CD4-positive, alpha-beta T cell treated with Interleukin-17A for 1 hour (primary cell): ENCODE results near the gene TBRG1.

Experiments
- DNase-seq: peaks from one replicate; pipeline ENCODE4 v3.0.0-alpha.2; 2020

TBRG1 gene

GRCh38 chr11:124618863-124619262 lies 3.8 kb upstream of the TBRG1 start:
- no peak for DNase-seq

GRCh38 chr11:124623861-124624525 lies 1.3 kb downstream of the TBRG1 start:
- no peak for DNase-seq

DNA sequence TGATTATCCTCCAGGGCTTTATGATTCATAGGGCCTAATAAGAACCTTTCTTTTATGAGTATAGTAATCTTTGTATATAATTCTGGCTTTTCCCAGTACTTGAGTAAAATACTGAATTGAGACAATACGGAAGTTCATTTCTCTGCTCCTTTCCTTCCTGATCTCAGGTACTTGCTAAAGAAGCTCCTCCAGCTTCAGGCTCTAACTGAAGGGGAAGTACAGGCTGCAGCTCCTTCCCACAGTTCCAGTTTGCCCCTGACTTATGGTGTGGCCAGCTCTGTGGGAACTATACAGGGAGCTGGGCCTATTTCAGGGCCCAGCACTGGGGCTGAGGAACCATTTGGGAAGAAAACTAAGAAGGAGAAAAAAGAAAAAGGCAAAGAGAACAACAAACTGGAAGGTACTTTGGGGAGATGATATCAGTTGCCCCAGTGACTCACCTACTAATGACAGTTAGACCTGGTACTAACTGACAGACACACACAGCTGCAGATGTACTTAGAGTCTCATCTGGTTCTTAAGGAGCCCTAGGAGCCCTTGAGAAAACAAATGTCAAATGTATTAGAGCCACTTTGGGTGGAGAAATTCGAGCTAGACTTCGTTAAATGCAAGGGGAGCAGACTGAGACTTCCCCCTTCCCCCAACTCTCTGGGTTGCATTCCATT lies 3.0 kb downstream of the TBRG1 start:
- DNase-seq = no peak

DNA sequence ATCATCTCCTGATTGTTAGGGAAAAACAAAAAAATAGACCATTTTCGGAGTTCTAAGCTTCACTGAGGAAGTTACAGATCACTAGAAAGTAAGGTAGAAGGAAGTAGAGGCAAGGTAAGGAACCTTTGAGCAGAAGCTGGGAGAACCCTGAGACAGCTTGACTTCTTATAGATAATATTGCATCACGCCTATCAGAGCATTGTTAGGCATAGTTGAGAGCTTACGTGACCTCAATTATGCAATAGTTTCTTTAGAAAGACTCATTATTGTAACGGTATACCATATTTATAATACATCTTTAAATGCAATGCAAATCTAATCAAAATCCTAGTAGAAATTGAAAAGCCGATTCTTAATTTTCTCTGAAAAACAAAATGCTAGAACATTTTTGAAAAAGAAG lies 4.9 kb downstream of the TBRG1 start:
- no peak for DNase-seq

GRCh38 chr11:124629961-124630360 lies 7.3 kb downstream of the TBRG1 start:
- no peak for DNase-seq

DNA sequence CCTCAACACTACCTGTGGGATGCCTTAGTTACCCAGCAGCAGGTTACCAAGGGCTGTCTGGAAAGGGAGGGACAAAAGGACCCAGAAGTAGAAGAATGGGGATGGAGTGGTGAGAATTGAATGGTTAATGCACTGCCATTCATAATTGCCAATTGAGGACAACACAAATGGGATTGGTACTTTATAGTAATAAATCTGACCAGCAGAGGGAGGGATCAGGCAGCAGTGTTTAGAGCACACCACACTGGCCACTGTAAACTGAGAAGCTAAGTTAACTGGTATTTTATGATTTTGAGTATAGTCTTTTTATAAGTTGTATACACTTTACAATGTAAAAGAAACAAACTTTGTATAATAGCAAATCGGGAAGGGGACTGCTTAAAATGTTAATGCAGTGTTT lies 10.7 kb downstream of the TBRG1 start:
- DNase-seq = no peak

DNA sequence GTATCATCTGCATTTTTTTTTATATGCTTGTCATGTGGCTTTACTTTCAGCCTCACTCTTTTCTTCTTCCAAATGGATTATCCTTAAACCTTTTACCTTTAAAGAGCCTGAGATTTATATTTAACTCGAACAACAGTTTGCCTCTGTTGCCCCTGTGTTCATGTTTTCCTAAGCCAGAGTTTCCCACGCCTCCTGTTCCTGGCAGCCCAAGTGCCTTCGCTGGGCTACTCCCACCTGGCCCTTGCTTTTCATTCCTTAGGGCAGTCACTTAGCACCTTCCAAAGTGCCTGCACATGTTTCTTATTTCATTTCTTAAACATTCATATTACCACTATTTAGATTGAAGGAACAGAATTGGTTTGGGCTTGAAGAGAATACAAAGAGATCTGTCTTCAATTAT lies 13.3 kb downstream of the TBRG1 start:
- DNase-seq = no peak

DNA sequence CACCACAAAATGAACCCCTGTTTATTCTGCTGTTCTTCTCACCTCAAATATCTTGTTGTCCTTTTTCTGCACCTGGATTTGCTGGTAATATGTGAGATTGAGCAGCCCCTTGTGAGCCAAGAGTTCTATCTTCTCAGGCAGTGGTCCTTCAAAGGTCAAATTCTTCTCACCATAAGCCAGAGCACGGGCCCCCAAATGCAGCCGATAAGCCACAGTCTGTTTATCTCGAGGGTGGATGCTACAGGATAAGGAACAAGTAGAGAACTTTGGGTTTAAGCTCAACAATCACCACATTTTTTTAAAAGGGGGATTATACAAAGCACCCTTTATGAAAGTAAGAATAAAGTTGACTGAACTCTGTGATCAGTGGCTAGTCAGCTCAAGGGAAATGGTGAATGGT lies 15.8 kb downstream of the TBRG1 start:
- no peak for DNase-seq

DNA sequence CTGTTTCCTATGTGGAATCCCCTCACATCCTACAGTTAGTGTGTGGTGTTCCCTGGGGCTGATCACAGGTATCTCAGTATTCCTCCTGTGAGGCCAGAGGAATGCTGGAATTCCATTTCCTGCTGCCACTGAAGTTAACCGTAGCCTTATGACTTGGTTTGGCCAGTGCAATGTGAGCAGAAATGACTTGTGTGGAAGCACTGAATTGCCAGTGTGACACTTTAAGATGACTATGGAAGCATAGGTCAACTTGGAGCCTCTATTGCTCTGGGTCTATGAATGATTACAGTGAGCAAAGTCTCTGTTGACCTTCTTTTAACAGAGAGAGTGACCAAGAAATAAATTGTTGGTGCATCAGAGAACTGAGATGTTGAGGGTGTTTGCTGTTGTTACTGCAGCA lies 16.5 kb downstream of the TBRG1 start:
- no peak for DNase-seq

GRCh38 chr11:124640666-124641065 lies 18.0 kb downstream of the TBRG1 start:
- DNase-seq = no peak

DNA sequence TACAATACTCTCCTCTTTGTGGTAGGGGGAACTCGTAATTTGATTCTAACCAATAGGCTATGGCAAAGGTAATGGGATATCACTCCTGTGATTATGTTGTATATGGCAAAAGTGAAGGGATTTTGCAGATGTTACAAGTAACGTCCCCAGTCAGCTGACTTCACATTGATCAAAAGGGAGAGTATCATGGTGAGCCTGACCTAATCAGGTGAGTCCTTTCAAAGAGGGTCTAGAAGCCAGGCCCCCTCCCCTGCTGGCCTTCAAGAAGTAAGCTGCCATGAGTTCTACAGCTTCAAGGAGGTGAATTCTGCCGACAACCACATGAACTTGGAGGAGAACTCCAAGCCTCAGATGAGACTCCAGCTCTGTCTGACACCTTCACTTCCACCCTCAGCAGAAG lies 20.0 kb downstream of the TBRG1 start:
- DNase-seq = no peak

- DNase-seq = no peak
Observed at GRCh38 chr11:124643042-124643604, 20.5 kb downstream of the TBRG1 start.

- DNase-seq = no peak
Observed at GRCh38 chr11:124643605-124644425, 21.2 kb downstream of the TBRG1 start.

- peak; percentile 47 for DNase-seq
Observed at GRCh38 chr11:124644426-124645280, 22.0 kb downstream of the TBRG1 start.

- DNase-seq = no peak
Observed at GRCh38 chr11:124646148-124646547, 23.5 kb downstream of the TBRG1 start.

DNA sequence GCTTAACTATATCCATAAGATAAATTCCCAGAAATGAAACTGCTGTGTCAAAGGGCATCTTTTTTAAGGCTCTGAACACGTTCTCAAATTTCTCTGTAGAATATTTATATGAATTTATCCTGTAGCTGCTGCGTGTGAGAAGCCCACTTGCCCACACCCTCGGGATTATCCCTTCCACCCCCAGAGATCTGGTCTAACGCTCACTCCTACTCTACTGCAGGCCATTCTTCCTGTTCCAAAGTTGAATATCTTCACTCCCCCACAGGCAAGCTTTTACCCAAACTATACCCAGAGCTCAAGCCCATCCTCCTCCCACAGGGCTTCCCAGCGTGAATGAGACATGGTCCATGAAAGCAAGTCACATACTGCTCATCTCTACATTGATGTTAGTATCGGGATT lies 25.9 kb downstream of the TBRG1 start:
- DNase-seq = no peak

DNA sequence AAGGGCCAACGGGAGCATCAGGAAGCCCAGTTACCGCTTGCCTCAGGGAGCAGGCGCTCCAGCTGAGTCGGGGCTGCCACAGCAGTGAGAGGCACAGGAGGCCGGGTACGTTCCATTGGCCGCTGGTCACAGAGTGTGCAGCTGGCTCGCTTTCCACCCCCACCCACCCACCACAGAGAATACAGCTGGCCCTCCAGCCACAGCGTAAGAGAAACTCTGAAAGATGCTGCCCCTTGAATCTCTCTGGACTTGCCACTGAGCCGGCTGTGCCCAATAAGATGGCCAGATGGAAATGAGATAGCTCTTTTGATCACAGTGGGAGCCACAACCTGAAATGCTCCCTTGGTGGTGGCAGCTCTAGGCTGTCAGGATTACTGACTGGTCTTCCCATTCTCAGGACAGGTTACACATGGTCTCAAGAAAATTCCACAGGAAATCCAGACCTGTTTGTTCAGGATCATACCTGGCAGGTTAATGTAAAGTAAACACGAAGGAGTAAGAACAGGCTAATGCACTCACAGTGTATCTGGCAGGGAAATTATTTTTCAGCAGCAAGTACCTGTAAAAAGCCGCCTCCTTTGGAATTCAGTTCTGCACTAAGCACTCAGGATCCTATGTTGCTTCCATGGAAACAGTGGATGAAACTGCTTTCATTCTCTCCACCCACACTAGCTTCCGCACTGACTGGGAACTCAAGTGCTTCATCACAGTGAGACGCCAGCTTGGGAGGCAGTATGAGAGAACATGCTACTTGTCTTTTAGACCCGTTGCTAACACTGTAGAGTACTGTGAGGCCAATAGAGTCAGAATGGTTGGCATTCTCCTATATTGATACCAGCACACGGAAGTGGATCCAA lies 34.3 kb downstream of the TBRG1 start:
- DNase-seq = no peak

DNA sequence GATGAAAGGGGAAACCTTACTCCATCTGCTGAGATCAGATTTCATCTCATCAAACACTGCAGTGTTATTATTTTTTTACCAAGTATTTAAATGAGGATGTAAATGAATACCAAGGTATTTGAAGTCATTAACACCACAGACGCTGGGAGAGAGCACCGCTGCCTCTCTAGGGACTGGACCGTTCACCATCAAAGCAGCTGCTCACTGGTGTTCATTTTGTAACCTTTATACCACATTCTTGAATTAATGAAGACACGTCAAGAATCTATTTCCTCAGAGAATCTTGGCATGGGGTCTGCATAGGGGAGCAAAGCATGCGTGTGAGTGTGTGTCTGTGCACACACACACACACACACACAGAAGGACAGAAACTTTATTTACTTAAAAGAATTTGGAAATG lies 35.2 kb downstream of the TBRG1 start:
- DNase-seq = no peak

DNA sequence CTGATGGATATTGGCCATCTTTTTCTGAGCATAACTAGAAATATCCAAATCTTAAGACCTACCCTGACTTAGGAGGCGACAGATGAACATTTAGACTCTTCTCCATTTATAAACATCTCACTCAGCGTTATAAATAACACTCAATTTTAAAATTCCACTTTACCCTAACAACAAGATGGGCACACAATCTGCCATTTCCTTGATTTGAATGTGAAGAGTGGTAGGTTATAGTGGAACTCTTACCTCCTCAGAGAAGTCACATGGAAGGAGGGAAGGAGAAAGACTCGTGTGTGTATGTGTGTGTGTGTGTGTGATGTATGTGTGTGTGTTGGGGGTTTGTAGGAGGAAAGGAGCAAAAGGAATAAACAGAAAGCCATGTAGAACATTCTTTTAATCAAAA lies 35.8 kb downstream of the TBRG1 start:
- no peak for DNase-seq

DNA sequence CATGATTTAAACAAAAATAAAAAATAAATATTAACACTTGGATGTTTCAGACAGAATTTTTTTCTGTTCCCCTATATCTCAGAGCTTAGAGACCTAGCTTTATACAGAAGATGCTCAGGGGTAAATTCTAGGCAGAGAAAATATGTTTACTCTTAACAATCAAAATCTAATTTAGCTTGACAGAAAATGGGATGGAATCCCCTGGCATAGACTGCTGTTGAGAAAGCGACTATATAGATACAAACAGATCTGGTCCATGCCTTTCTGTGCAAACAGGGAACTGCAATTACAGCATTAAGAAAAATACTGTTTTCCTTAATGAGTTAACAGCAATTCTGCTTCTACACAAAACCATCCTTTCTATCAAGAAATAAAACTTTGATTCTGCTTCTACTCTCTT lies 36.3 kb downstream of the TBRG1 start:
- DNase-seq = no peak

DNA sequence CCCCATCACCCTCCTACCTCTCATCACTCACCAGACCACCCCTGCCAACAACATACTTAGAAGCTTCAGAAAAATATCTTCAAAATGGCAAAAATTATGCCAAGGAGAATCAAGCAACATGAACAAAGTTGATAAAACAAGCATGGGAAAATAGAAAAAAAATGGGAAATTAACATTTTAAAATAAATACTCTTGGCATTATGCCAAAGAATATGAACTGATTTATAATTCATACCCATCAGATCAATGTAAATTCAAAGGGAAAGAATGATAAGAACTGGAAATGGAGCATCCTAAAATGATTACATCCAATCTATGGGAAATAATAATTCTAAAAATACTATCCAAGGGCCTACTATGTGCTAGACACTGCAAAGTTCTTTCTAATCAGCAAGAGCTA lies 38.9 kb downstream of the TBRG1 start:
- DNase-seq = no peak

- no peak for DNase-seq
Observed at GRCh38 chr11:124662106-124662505, 39.4 kb downstream of the TBRG1 start.
